HepG2 (cell line): ENCODE measurements around the gene TMOD2. TPM values are rescaled to one million over a fixed set of nuclear protein-coding genes. Genes with fewer than 3 reads are reported as not detected.

ENCODE experiments used
- ATAC-seq: fragments of 200-7000 bp; cut with Tn5 transposase; 3 replicates; pipeline ENCODE4 v1.9.1; 2020; ENCODE audit warnings: mild to moderate bottlenecking, moderate library complexity
- BruUV-seq: library from RNA; stranded (reverse); fragments of 400-500 nt; replicated peaks from 2 replicates; lab custom pipeline; 2021; lab: Mats Ljungman, UMichigan
- CTCF ChIA-PET: fragments of 300-600 bp; formaldehyde crosslinking; extraction: SDS; loops from one replicate; lab custom pipeline; 2021; ENCODE audit warnings: low total read pairs, inconsistent platforms, low intra/inter-chr PET ratio; lab: Yijun Ruan, JAX
- POLR2A ChIA-PET: fragments of 350-600 bp; sonication (Branson Sonifier 250); formaldehyde crosslinking; loops from one replicate; lab custom pipeline; 2020; ENCODE audit warnings: antibody characterized with exemption, inconsistent platforms; lab: Yijun Ruan, JAX
- DNase-seq: peaks from one replicate; pipeline ENCODE4 v3.0.0-alpha.2; 2015; ENCODE audit warnings: low spot score
- FAIRE-seq: peaks from 3 replicates; lab custom pipeline; 2011; peaks lifted over from hg19 to GRCh38; lab: Jason Lieb, UNC
- H2AFZ ChIP-seq: one replicate; pipeline ENCODE4 v1.6.1; 2011; ENCODE audit warnings: low read length, inconsistent platforms
- H3K27ac ChIP-seq: fragments of 300-600 bp; 3 replicates; pipeline ENCODE4 v1.8.0; 2011; ENCODE audit warnings: mixed run types, mild to moderate bottlenecking, mixed read lengths, low read length, inconsistent platforms; ENCODE audit not compliant: insufficient read depth; ENCODE audit errors: extremely low read length
- H3K27me3 ChIP-seq, 2 experiments: fragments of 200-600 bp in 1 of 2; 2 replicates in 1 of 2; 3 replicates in 1 of 2; pipeline versions ENCODE4 v1.6.0 to v1.8.0; 2011; ENCODE audit warnings: low read length in 2 of 2, mild to moderate bottlenecking in 2 of 2, moderate library complexity in 2 of 2, inconsistent platforms in 1 of 2; ENCODE audit not compliant: insufficient read depth in 2 of 2, control insufficient read depth in 1 of 2
- H3K36me3 ChIP-seq, 2 experiments: fragments of 200-600 bp in 1 of 2; replicated peaks in 1 of 2; 2 replicates in 1 of 2; 3 replicates in 1 of 2; pipeline versions ENCODE4 v1.5.1 to v1.8.0; 2011; ENCODE audit warnings: low read length in 2 of 2, inconsistent platforms in 1 of 2; ENCODE audit not compliant: insufficient read depth in 2 of 2, control insufficient read depth in 1 of 2
- H3K4me1 ChIP-seq: 2 replicates; pipeline ENCODE4 v1.5.1; 2012; ENCODE audit warnings: low read length, inconsistent platforms; ENCODE audit not compliant: insufficient read depth
- H3K4me2 ChIP-seq: 2 replicates; pipeline ENCODE4 v1.6.0; 2011; ENCODE audit warnings: low read depth, low read length, inconsistent platforms
- H3K4me3 ChIP-seq, 3 experiments: fragments of 200-600 bp in 1 of 3; sonication (generic), shearing (Covaris generic) in 1 of 3; replicated peaks in 1 of 3; 2 replicates each; pipeline ENCODE4 v1.5.1; 2011 to 2016; ENCODE audit warnings: low read length in 3 of 3, inconsistent platforms in 2 of 3, low read depth in 2 of 3, mild to moderate bottlenecking in 2 of 3, control low read depth in 1 of 3, mixed read lengths in 1 of 3; ENCODE audit not compliant: insufficient read depth in 1 of 3
- H3K79me2 ChIP-seq: one replicate; pipeline ENCODE4 v1.6.1; 2011; ENCODE audit warnings: low read length, inconsistent platforms; ENCODE audit not compliant: insufficient read depth
- H3K9ac ChIP-seq: 2 replicates; pipeline ENCODE4 v1.6.0; 2011; ENCODE audit warnings: mild to moderate bottlenecking, low read depth, low read length, inconsistent platforms; ENCODE audit not compliant: insufficient read depth
- H3K9me3 ChIP-seq: 2 replicates; pipeline ENCODE4 v1.5.1; 2012; ENCODE audit warnings: mild to moderate bottlenecking, low read length
- H4K20me1 ChIP-seq: 2 replicates; pipeline ENCODE4 v1.6.0; 2011; ENCODE audit warnings: inconsistent platforms, mild to moderate bottlenecking, low read length, moderate library complexity; ENCODE audit not compliant: insufficient read depth
- ARNT2 ChIP-seq: sonication (generic); formaldehyde crosslinking; IDR thresholded peaks from 2 replicates; pipeline ENCODE4 v1.8.0; 2022; ENCODE audit warnings: mild to moderate bottlenecking, low read depth, missing genetic modification reagents, moderate library complexity
- BRCA1 ChIP-seq: sonication (generic); formaldehyde crosslinking; IDR thresholded peaks from 2 replicates; pipeline ENCODE4 v1.4.0; 2020; ENCODE audit warnings: missing genetic modification reagents
- FOXO4 ChIP-seq: sonication (generic); formaldehyde crosslinking; conservative IDR thresholded peaks from 2 replicates; pipeline ENCODE4 v1.8.1; 2023; ENCODE audit warnings: missing genetic modification reagents
- MYC ChIP-seq: sonication (generic); formaldehyde crosslinking; IDR thresholded peaks from 2 replicates; pipeline ENCODE4 v1.9.0; 2021; ENCODE audit warnings: missing genetic modification reagents, borderline replicate concordance
- SPEN ChIP-seq: sonication (generic); formaldehyde crosslinking; IDR thresholded peaks from 2 replicates; pipeline ENCODE4 v1.5.1; 2020; ENCODE audit warnings: low read depth, mild to moderate bottlenecking, missing genetic modification reagents
- THYN1 ChIP-seq: sonication (generic); formaldehyde crosslinking; IDR thresholded peaks from 2 replicates; pipeline ENCODE4 v1.8.1; 2023; ENCODE audit warnings: low read depth, mild to moderate bottlenecking, moderate library complexity, missing genetic modification reagents, borderline replicate concordance
- ZBTB20 ChIP-seq: sonication (generic); formaldehyde crosslinking; IDR thresholded peaks from 2 replicates; pipeline ENCODE4 v1.8.1; 2023; ENCODE audit warnings: missing genetic modification reagents, low read depth, mild to moderate bottlenecking, borderline replicate concordance
- ZNF136 ChIP-seq: sonication (generic); formaldehyde crosslinking; IDR thresholded peaks from 2 replicates; pipeline ENCODE4 v1.8.1; 2022; ENCODE audit warnings: low read depth, mild to moderate bottlenecking, moderate library complexity, missing genetic modification reagents
- ZNF546 ChIP-seq: sonication (generic); formaldehyde crosslinking; conservative IDR thresholded peaks from 2 replicates; pipeline ENCODE4 v1.8.1; 2023; ENCODE audit warnings: mild to moderate bottlenecking, missing genetic modification reagents
- ZNF678 ChIP-seq: sonication (generic); formaldehyde crosslinking; IDR thresholded peaks from 2 replicates; pipeline ENCODE4 v1.4.0; 2020; ENCODE audit warnings: mild to moderate bottlenecking, missing genetic modification reagents
- WGBS: methylation state at CpG from one replicate; pipeline ENCODE4 v1.1.6; 2017; ENCODE audit warnings: low lambda C conversion rate; 5-methylcytosine and 5-hydroxymethylcytosine counted together
- in situ Hi-C: cut with HindIII; loops from 2 replicates; pipeline ENCODE4 v1.10.0; 2017; ENCODE audit warnings: low pct_unique_long_range_greater_than_20kb; ENCODE audit not compliant: extremely low pct_ligation_motif_present
- intact Hi-C: fragments of 100-400 bp; cut with micrococcal nuclease; formaldehyde crosslinking; loops from one replicate; pipeline ENCODE4 v1.10.0; 2022; ENCODE audit not compliant: unreplicated experiment
- polyA plus RNA-seq, 8 experiments: library from polyadenylated mRNA; depleted of rRNA in 3 of 8; stranded (reverse) in 7 of 8; unstranded in 1 of 8; fragments of >200 nt; fragmentation: Illumina TruSeq in 4 of 8; extraction: Trizol in 4 of 8; gene quantifications; 2 replicates each; pipeline versions ENCODE4 v1.2.1 to v1.2.3, GENCODE V29; 2011 to 2016; ENCODE audit warnings: low read depth in 4 of 8, missing spikeins in 1 of 8, mixed read lengths in 1 of 8; ENCODE audit not compliant: insufficient read depth in 1 of 8
- total RNA-seq, 5 experiments: library from RNA; depleted of rRNA; stranded (reverse); fragments of >200 nt; fragmentation: Illumina TruSeq; extraction: Trizol; gene quantifications; 2 replicates each; pipeline ENCODE4 v1.2.3, GENCODE V29; 2016; ENCODE audit warnings: low read depth in 1 of 5
- TF ChIP-seq, protein P1 (sequence below): sonication (generic); formaldehyde crosslinking; IDR thresholded peaks from 2 replicates; pipeline ENCODE4 v1.4.0; 2020; ENCODE audit warnings: mild to moderate bottlenecking, low read depth, missing genetic modification reagents

The TMOD2 gene
- total and polyA plus RNA-seq, 2 of the 13 experiments (the other 11 are each of a cell fraction or from before 2014, with no cell fraction given): 0.01 to 0.02 TPM

DNA sequence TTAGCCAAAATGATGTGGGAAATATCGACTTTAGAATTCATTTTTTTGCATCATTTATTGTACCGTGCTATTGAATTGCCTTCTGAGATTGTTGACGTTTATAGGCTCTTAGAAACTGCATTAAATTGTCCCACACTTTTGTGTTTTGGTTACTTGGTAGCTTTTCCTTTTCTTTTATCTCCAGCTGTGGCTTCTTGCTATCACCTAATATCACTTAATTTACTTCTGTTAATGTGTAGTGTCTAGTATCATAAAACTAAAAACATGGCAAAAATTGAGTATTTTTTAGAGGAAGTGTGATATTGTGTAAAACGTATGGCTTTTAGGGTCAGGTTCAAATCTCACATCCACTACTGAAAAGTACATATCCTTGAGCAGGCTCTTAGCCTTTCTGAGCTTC is 89.3 kb downstream of the TMOD2 start:
- H3K9ac ChIP-seq: no peak overlapping the region
- H3K27ac ChIP-seq: no peak overlapping the region
- TF ChIP-seq ZNF546: no peak
- no peak for TF ChIP-seq ZNF678 (CRISPR knock-in tag)
- TF ChIP-seq ARNT2 (CRISPR knock-in tag): no peak
- no peak for TF ChIP-seq SPEN
- TF ChIP-seq BRCA1 (CRISPR knock-in tag): no peak
- TF ChIP-seq ZBTB20 (CRISPR knock-in tag): no peak
- no peak for TF ChIP-seq MYC (CRISPR knock-in tag)
- TF ChIP-seq FOXO4 (CRISPR knock-in tag): no peak
- TF ChIP-seq, protein P1, sequence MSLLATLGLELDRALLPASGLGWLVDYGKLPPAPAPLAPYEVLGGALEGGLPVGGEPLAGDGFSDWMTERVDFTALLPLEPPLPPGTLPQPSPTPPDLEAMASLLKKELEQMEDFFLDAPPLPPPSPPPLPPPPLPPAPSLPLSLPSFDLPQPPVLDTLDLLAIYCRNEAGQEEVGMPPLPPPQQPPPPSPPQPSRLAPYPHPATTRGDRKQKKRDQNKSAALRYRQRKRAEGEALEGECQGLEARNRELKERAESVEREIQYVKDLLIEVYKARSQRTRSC (CRISPR knock-in tag): no peak
- no peak for TF ChIP-seq THYN1 (CRISPR knock-in tag)
- no peak for TF ChIP-seq ZNF136 (CRISPR knock-in tag)
- H3K4me2 ChIP-seq: no peak overlapping the region
- no peaks in the 10 kb centered on the region for H3K36me3 ChIP-seq
- ATAC-seq (no peak), FAIRE-seq (no peak), DNase-seq (no peak)
- no peak overlapping the region for H3K4me3 ChIP-seq
- H3K79me2 ChIP-seq: peaks cover 92% of the 10 kb centered on the region
- in situ Hi-C loops: no loop called here
- H3K27me3 ChIP-seq: no peaks in the 10 kb centered on the region
- ChIA-PET CTCF (no interaction called here), POLR2A (no interaction called here)
- no peaks in the 10 kb centered on the region for H3K9me3 ChIP-seq
- no peak overlapping the region for H2AFZ ChIP-seq
- no TSS peak for BruUV-seq
- 90% methylated on average over 4 of the region's 4 CpGs for WGBS
- H4K20me1 ChIP-seq: peaks cover 8% of the 10 kb centered on the region; the same call in 1 of the 2 replicates
- intact Hi-C loops: no loop called here
- H3K4me1 ChIP-seq: peaks cover 71% of the 10 kb centered on the region
